Caco-2 (cell line): ENCODE measurements around the gene SLC25A26. TPM values are rescaled to one million over a fixed set of nuclear protein-coding genes. Genes with fewer than 3 reads are reported as not detected.
A peak's percentile ranks its signal among the peaks of the same experiment; 100 is the strongest.

ENCODE experiments used
- BruUV-seq: library from RNA; stranded (reverse); fragments of 400-500 nt; replicated peaks from 2 replicates; lab custom pipeline; 2021; lab: Mats Ljungman, UMichigan
- CTCF ChIA-PET: fragments of 300-600 bp; sonication (Branson Sonifier 250); formaldehyde crosslinking; loops from one replicate; lab custom pipeline; 2022; ENCODE audit warnings: antibody characterized with exemption; lab: Charles Lee
- POLR2A ChIA-PET: fragments of 300-600 bp; sonication (Branson Sonifier 250); formaldehyde crosslinking; loops from one replicate; lab custom pipeline; 2022; ENCODE audit warnings: antibody characterized with exemption; lab: Charles Lee
- DNase-seq, 2 experiments: peaks; one replicate each; pipeline versions ENCODE4 v3.0.0 to v3.0.0-alpha.2; 2020 to 2022
- H3K27me3 ChIP-seq: replicated peaks from 2 replicates; pipeline ENCODE4 v1.6.0; 2011; ENCODE audit warnings: low read length; ENCODE audit not compliant: control insufficient read depth, insufficient read depth
- H3K36me3 ChIP-seq: 2 replicates; pipeline ENCODE4 v1.5.1; 2011; ENCODE audit warnings: low read length; ENCODE audit not compliant: control insufficient read depth, insufficient read depth
- H3K4me1 ChIP-seq: fragments of 250-450 bp; sonication (Bioruptor Pico); 2 replicates; pipeline ENCODE4 v1.5.1; 2020; ENCODE audit warnings: mild to moderate bottlenecking
- H3K4me3 ChIP-seq: 2 replicates; pipeline ENCODE4 v1.5.1; 2011; ENCODE audit warnings: low read depth, mild to moderate bottlenecking, control low read depth, low read length
- H3K9me3 ChIP-seq: fragments of 250-450 bp; sonication (Bioruptor Pico); 2 replicates; pipeline ENCODE4 v1.5.1; 2020; ENCODE audit warnings: mild to moderate bottlenecking, moderate library complexity
- H3K27ac Mint-ChIP-seq: one replicate; pipeline ENCODE4 v1.8.0; 2022; ENCODE audit warnings: mixed read lengths; ENCODE audit not compliant: unreplicated experiment
- H3K27me3 Mint-ChIP-seq: one replicate; pipeline ENCODE4 v1.8.0; 2022; ENCODE audit warnings: mixed read lengths; ENCODE audit not compliant: insufficient read depth, unreplicated experiment
- H3K36me3 Mint-ChIP-seq: one replicate; pipeline ENCODE4 v1.8.0; 2022; ENCODE audit warnings: mild to moderate bottlenecking, mixed read lengths; ENCODE audit not compliant: insufficient read depth, unreplicated experiment
- H3K4me1 Mint-ChIP-seq: one replicate; pipeline ENCODE4 v1.8.0; 2022; ENCODE audit warnings: low read depth, mixed read lengths; ENCODE audit not compliant: unreplicated experiment
- H3K4me3 Mint-ChIP-seq: one replicate; pipeline ENCODE4 v1.8.0; 2022; ENCODE audit warnings: mild to moderate bottlenecking, moderate library complexity, mixed read lengths; ENCODE audit not compliant: unreplicated experiment
- H3K9me3 Mint-ChIP-seq: one replicate; pipeline ENCODE4 v1.8.0; 2022; ENCODE audit warnings: mixed read lengths; ENCODE audit not compliant: unreplicated experiment
- CTCF ChIP-seq, 2 experiments: fragments of 200-600 bp in 1 of 2; IDR thresholded peaks; 1 replicate in 1 of 2; 2 replicates in 1 of 2; pipeline versions ENCODE4 v1.5.1 to v1.8.0; 2011 to 2022; ENCODE audit warnings: antibody characterized with exemption in 1 of 2, control low read depth in 1 of 2, inconsistent platforms in 1 of 2, low read depth in 1 of 2, low read length in 1 of 2, mild to moderate bottlenecking in 1 of 2, moderate library complexity in 1 of 2; ENCODE audit not compliant: insufficient read depth in 1 of 2, severe bottlenecking in 1 of 2, unreplicated experiment in 1 of 2
- intact Hi-C: fragments of 100-400 bp; cut with micrococcal nuclease; formaldehyde crosslinking; loops from one replicate; pipeline ENCODE4 v1.10.0; 2022; ENCODE audit not compliant: unreplicated experiment
- total RNA-seq: library from RNA; stranded (reverse); gene quantifications from 2 replicates; pipeline ENCODE4 v1.2.3, GENCODE V29; 2022

The SLC25A26 gene
- total RNA-seq, 1 experiment from 2014 or later: 25.4 TPM

DNA sequence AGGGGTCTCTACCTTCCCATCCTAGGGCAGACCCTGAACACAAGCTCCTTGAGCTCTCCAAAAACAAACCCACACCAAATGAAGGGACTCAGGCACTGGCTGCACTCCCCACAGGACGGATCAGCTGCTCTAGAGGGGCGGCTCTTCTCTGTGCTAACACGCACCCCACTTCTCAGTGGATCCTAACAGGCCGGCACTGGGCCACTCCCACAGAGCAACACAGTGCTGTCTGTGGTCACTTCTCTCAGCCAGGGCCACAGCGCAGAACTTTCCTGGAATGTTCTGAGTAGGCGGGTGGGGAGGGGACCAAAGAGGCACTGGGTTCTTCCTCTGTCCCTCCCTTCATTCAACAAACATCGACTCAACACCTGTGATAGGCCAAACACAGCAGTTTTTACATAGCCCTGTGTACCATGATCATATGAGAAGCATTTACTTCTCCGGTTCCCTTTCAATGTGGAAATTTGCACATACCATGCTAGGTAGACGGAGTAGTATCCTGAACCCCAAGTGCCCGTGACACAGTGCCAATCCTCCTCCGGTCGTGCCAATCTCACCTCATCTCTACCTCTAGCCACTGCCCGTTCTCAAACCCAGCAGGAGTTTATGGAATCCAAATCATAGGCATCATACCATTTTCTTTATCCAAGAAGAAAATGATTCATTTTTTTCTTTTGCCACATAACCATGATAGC is 181.9 kb downstream of the SLC25A26 start:
- no peaks in the 10 kb centered on the region for H3K9me3 ChIP-seq
- ChIA-PET POLR2A (no interaction called here), CTCF (no interaction called here)
- H3K9me3 Mint-ChIP-seq: no peaks in the 10 kb centered on the region
- DNase-seq: no peak
- H3K27ac Mint-ChIP-seq: peak overlapping the region; percentile 56
- BruUV-seq: no TSS peak
- no peak for TF ChIP-seq CTCF (IDR thresholded peaks at IDR 0.05; ENCODE audit: insufficient read depth in 1 of 2, low read depth in 1 of 2, low read length in 1 of 2, severe bottlenecking in 1 of 2, unreplicated experiment in 1 of 2)
- intact Hi-C loops: no loop called here
- H3K4me3 ChIP-seq: no peak overlapping the region
- H3K4me1 ChIP-seq: no peaks in the 10 kb centered on the region
- H3K27me3 ChIP-seq: no peaks in the 10 kb centered on the region
- H3K27me3 Mint-ChIP-seq: no peaks in the 10 kb centered on the region
- peaks cover 31% of the 10 kb centered on the region for H3K36me3 Mint-ChIP-seq
- H3K4me1 Mint-ChIP-seq: peaks cover under 1% of the 10 kb centered on the region
- H3K36me3 ChIP-seq: peaks cover 7% of the 10 kb centered on the region
- H3K4me3 Mint-ChIP-seq: no peak overlapping the region

GRCh38 chr3:66403323-66403990 is 182.7 kb downstream of the SLC25A26 start:
- Mint-ChIP-seq H3K9me3 (no peaks in the 10 kb centered on the region), H3K27ac (no peak overlapping the region), H3K4me1 (peaks cover 8% of the 10 kb centered on the region), H3K4me3 (no peak overlapping the region), H3K27me3 (no peaks in the 10 kb centered on the region), H3K36me3 (peaks cover 28% of the 10 kb centered on the region)
- no peak for TF ChIP-seq CTCF (IDR thresholded peaks at IDR 0.05; ENCODE audit: insufficient read depth in 1 of 2, low read depth in 1 of 2, low read length in 1 of 2, severe bottlenecking in 1 of 2, unreplicated experiment in 1 of 2)
- no peak for DNase-seq
- intact Hi-C loops: no loop called here
- Histone ChIP-seq H3K27me3 (no peaks in the 10 kb centered on the region), H3K9me3 (no peaks in the 10 kb centered on the region), H3K36me3 (peaks cover 5% of the 10 kb centered on the region), H3K4me3 (no peak overlapping the region), H3K4me1 (peaks cover 4% of the 10 kb centered on the region; the same call in 1 of the 2 replicates)
- ChIA-PET CTCF (no interaction called here), POLR2A (no interaction called here)
- BruUV-seq: no TSS peak

- Histone ChIP-seq H3K36me3 (peaks cover 5% of the 10 kb centered on the region; the same call in 1 of the 2 replicates), H3K4me1 (peaks cover 4% of the 10 kb centered on the region; the same call in 1 of the 2 replicates), H3K9me3 (no peaks in the 10 kb centered on the region), H3K4me3 (no peak overlapping the region), H3K27me3 (no peaks in the 10 kb centered on the region)
- intact Hi-C loops: no loop called here
- TF ChIP-seq CTCF (IDR thresholded peaks at IDR 0.05; ENCODE audit: insufficient read depth in 1 of 2, low read depth in 1 of 2, low read length in 1 of 2, severe bottlenecking in 1 of 2, unreplicated experiment in 1 of 2): no peak
- CTCF ChIA-PET: no interaction called here
- Mint-ChIP-seq H3K36me3 (peaks cover 24% of the 10 kb centered on the region), H3K4me3 (no peak overlapping the region), H3K4me1 (peaks cover 14% of the 10 kb centered on the region), H3K9me3 (no peaks in the 10 kb centered on the region), H3K27me3 (no peaks in the 10 kb centered on the region), H3K27ac (no peak overlapping the region)
- DNase-seq: no peak
- POLR2A ChIA-PET: no interaction called here
- no TSS peak for BruUV-seq
These were observed 183.4 kb downstream of the SLC25A26 start for GRCh38 chr3:66404197-66404596.
